Stimulated activated naive CD4-positive, alpha-beta T cell (primary cell): Measurements from ENCODE around the gene SRRM4.
"Not testable (repeated sequence)": the region's sequence is repeated elsewhere in the genome, so short reads cannot be mapped to it uniquely, and the experiment has no call there.

Experiments used
- DNase-seq, 6 experiments: peaks; one replicate each; lab custom pipeline; 2025; lab: John Stamatoyannopoulos, UW

The SRRM4 gene, protein sequence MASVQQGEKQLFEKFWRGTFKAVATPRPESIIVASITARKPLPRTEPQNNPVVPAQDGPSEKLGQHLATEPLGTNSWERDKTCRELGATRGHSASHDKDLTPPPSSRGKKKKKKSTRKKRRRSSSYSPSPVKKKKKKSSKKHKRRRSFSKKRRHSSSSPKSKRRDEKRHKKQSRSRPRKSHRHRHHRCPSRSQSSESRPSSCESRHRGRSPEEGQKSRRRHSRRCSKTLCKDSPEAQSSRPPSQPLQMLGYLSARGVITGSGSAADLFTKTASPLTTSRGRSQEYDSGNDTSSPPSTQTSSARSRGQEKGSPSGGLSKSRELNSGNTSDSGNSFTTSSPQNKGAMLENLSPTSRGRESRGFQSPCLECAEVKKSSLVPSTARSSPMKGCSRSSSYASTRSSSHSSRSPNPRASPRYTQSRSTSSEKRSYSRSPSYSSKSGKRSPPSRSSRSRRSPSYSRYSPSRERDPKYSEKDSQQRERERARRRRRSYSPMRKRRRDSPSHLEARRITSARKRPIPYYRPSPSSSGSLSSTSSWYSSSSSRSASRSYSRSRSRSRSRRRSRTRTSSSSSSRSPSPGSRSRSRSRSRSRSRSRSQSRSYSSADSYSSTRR

DNA sequence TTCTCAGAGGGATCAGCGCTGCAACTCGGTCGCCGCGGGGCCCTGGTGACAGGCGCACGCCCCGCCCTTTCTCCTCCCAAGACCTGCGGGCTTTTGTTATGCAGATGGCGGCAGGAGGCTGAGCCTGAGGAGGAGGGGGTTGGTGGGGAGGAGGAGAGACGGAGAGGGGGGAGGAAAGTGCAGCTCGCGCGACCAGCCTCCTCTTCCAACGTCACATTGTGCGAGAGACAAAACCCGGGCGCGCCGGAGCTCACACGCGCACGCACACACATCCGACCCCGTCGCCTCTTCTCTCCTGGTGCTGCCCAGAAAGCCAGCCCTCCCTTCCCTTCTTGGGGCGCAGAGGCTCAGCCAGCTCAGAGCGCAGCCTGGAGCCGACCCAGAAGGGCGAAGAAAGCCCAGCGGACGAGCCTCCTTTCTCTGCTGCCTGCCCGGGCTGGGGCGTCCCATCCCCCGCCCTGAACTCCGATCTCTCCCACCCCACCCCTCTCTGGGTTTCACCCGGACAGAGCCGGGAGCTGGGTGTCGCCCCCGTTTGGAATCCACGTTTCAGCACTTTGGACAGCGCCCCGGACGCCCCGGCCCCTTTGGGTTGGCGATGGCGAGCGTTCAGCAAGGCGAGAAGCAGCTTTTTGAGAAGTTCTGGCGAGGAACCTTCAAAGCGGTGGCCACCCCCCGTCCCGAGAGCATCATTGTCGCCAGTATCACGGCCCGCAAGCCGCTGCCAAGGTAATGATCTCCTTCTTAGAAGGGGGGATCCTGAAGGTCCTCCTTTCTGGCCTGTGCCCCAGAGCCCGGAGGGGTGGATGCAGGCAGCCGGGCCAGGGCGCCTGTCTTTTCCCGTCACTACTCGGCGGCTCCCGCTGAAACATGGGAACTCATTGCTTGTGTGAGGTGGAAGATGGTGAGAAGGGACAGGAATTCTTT is at the start of gene SRRM4:
Gene SRRM4, plus strand, starts transcription at position 257 of the 927 bp plus-strand sequence. Its CDS starts 342 bp downstream, at position 599.
- DNase-seq = no peak

DNA sequence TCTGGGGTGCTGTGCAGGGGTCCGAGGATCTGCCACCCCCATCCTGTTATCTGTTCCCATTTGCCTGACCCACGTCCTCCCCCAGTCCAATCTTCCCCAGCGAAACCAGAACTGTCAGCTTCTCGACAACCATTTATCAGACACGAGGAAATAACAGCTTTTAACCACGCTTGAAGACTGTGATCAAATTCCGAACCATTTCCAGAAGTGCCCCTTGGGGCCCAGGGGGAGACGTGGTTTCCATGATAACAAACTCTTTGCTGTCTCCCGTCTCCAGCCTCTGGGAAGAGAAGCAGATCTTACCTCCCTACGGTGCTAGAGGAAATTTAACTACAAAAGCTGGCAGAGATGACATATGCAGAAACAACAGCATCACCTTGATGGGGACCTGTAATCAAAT is 35.1 kb upstream of the SRRM4 start:
- DNase-seq = no peak

- no peak for DNase-seq
Measured at GRCh38 chr12:118958520-118958919, 22.8 kb upstream of the SRRM4 start.

GRCh38 chr12:118959348-118959747 is 22.0 kb upstream of the SRRM4 start:
- DNase-seq = no peak

- no peak for DNase-seq
Measured at GRCh38 chr12:118959985-118960560, 21.3 kb upstream of the SRRM4 start.

DNA sequence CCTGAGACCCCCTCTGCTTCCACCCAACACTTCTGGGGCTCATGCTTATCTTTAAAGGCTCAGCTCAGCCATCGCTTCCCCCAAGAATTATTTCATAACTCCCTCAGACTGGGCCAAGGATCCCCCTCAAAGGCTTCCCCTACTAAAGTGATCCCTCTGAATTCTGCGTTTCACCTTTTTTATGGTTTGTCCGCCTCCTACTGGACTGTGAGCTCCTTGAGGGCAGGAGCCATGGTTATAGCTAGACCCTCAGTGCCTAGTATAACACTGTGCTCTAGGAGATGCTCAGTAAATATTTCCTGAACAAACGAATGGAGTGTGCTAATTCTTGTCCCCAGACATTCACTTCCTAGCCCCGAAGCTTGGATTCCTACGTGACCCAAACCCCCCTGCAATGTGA is 20.5 kb upstream of the SRRM4 start:
- no peak for DNase-seq

- DNase-seq = no peak
Measured at GRCh38 chr12:118964988-118965387, 16.4 kb upstream of the SRRM4 start.

- DNase-seq = no peak
Measured at GRCh38 chr12:118970856-118971255, 10.5 kb upstream of the SRRM4 start.

DNA sequence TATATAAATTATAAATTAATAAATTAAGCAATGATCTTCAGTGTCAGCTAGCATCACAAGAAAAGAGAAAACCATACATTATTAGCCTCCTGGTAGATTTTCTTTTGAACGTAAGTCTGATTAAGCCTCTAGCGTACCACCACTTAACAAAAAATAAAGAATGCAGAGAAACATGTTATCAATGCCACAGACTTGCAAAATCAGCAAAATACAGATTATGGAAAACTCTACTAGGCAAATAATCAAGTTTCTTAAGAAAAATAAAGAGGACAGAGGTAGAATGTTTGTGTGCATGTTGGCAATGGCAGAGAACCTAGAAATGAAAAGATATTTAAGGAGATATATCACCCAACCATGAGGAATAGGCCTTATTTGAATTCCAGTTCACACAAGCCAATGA is 8.4 kb upstream of the SRRM4 start:
- no peak for DNase-seq

DNA sequence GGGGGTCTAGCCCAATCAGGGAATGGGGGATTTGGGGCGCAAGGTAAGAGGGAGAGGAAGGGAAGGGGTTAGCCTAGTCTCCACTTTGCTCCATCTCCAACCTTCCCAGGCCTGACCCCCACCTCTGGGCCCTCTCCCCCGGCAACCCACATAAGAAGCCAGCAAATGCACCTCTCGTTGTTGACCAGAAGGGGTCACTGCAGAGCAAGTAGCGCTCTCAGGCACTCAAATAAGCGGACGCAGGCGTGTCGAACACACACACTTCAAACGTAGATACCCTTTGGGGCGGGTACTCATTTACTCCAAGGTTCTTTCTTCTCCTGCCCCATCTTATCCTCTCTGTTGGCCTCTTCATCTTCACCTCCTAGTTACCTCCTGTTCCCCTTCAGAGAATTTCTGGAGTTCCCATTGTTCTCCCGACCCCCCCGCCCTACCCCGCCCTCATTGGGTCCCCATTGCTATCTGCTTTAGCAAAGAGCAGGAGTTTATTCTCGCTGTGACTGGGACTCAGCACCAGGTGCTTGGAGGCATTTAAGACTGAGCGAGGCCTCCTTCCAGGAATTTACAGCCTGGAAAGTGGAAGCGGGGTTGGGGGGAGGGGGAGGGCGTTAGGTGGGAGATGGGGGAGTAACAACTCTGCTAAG is 1.5 kb upstream of the SRRM4 start:
- no peak for DNase-seq

DNA sequence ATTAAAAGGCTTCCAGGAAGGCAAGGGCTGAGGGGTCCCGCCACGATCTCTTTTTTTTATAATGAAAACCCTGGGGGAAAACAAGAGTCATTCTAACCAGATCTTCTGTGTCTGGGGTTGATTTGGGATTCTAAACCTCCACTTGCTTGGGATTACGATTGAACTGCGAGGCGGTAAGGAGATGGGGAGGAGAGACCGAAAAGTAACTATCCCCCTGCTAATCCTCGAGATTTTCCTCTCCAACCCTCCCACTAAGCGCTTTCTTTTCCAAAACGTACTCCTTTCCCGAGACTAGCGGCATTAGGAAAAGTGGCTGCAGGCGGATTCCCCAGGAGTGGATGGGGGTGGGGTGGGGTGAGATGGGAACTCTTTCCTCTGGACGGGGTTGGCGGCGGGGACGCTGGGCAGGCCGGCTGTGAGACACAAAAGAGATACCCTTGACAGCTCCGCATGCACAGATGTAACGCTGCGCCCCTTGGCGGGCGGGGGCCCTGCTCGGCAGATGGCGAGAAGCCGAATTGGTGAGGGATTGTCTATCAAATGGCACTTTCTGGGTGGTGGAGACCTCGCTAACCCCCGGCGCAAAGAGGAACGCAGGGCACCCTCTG is 830 bp upstream of the SRRM4 start:
- DNase-seq = no peak

DNA sequence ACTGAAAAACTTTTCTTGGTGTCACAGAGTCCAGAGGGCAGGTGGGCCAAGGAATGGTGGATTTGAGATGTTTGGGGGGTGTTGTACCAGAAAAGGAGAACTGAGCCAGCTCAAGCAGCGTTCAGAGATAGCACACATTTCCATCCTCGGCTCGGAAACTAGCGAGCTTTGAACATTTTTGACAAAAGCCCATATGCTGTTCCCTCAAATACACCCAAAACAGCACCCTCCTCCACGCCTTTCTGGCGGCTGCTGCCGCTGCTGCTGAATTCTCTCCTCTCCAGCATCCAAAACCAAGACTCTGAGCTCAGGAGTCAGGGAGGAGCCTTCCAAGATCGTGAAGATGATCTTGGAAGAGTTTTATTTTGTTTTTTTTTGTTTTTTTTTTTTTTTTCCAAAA is 961 bp downstream of the SRRM4 start:
- DNase-seq = no peak

DNA sequence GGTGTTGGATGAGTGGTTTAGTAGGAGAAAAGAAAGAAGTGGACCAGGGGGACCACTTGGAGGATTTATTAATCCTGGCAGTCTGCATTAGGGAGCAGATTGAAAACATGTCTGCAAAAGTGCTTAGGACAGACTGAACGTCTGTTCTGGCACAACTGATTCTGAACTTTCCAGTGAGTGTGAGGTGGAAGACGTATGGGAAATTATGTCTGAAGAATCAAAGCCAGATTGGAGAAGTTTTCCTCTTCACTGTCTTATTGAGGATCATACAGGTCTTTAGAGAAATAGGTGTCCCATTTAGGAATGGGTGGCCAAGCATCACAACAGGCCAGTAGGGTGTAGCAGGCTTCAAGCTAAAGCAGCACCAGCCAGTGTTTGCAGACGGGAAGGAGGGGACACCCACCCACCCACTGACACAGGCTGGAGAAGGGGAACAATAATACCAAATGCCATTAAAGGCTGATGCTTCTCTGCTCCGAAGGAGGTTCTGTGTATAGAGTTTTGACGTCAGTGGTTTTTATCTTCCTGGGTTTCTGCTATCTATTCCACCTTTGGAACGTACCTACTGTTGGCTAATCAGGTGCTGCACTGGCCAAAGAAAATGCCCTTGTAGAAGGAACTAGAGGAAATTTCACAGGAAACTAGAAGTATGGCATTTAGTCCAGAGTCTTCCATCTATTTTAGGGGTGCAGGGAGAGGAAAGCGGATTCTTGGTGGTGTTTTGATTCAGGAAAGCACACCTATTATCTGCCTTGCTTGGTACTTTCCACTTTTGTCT is 1.8 kb downstream of the SRRM4 start:
- no peak for DNase-seq

- DNase-seq = no peak
Measured at GRCh38 chr12:118984161-118984943, 3.0 kb downstream of the SRRM4 start.

- DNase-seq = no peak
Measured at GRCh38 chr12:118986050-118986449, 4.7 kb downstream of the SRRM4 start.

- no peak for DNase-seq
Measured at GRCh38 chr12:118999107-118999506, 17.8 kb downstream of the SRRM4 start.

- DNase-seq = no peak
Measured at GRCh38 chr12:119005085-119005484, 23.7 kb downstream of the SRRM4 start.

DNA sequence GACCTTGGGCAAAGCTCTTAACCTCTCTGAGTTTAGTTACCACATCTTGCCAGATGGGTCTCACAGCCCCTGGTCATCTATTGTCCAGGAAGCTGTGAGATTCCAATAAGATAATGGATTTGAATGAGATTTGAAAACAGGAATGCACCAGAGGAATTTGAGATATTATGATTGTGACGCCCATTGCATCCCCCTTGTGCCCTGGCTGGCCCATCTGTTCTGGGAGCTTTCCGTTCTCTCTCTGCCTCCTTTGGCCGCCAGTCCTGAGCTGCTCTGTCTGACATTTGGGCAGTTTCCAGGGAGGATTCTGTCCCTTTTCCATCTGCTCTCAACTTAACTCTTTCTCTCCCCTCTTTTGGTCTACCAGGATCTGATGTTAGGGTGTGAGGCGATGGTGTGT is 24.6 kb downstream of the SRRM4 start:
- DNase-seq = no peak

DNA sequence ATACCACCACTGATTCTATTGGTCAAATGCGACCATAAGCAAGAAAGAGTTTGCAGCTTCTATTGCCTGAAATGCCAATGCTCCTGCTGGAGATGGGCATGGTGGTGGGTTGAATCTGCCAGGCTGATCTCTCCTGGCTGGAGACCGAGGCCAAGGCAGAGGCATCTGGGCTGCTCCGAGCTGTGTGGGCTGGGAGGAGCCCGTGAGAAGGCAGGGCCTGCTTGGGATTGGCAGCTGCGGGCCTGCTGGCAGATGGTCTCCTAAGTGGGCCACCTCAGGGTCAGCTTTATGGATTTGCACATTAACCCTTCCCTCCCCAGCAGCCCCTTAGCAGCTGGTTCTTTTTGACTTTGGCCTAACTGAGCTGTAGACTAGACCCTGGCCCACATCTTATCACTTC is 25.4 kb downstream of the SRRM4 start:
- DNase-seq = no peak

GRCh38 chr12:119008273-119008672 is 26.9 kb downstream of the SRRM4 start:
- DNase-seq = not testable (repeated sequence)
